GM18499 (cell line): ENCODE results near the gene FIS1.
"Not testable (repeated sequence)": the region's sequence is repeated elsewhere in the genome, so short reads cannot be mapped to it uniquely, and the experiment has no call there.

Experiments
- ATAC-seq: cut with Tn5 transposase; IDR thresholded peaks from one replicate; pipeline ENCODE4 v1.9.1; 2021; ENCODE audit warnings: moderate number of reproducible peaks; ENCODE audit not compliant: insufficient read depth, unreplicated experiment

Gene FIS1

DNA sequence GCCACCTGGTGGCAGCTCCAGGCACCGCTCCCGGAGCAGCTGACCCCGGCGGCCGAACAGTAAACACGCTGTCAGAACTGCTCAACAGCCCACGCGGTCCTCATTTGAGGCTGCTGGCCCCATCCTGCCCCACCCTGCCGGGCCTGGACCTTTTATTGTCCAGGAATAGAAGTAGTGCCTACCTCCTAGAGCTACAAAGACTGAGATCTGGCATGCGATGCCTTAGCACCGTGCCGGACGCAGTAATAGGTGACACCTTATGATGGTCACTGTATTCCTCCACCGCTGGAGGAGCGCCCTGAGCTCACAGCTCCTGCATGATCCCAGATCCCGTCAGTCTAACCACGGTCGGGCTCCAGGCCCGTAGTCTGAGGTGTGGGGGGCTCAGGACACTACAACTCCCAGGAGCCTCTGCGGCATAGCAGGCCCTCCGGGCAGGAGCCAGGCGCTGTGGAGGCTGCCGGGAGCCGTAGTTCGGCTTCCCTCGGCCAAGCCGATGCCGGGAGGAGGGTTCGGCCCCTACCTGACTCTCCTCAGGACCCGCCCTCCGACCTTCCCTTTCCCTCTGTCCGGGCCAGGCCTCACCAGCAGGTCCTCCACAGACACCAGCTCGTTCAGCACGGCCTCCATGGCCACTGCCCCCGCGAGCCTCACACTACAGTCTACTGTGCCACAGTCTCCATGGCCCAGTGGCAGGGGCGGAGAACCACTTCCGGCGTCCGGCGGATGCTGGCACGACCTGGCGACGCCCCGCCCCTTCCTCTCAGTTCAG, at the start of gene FIS1:
Gene FIS1, minus strand, starts transcription at position 707 of the 772 bp plus-strand sequence. Its CDS starts 77 bp downstream, at position 630.
- ATAC-seq: peak; percentile 69

DNA sequence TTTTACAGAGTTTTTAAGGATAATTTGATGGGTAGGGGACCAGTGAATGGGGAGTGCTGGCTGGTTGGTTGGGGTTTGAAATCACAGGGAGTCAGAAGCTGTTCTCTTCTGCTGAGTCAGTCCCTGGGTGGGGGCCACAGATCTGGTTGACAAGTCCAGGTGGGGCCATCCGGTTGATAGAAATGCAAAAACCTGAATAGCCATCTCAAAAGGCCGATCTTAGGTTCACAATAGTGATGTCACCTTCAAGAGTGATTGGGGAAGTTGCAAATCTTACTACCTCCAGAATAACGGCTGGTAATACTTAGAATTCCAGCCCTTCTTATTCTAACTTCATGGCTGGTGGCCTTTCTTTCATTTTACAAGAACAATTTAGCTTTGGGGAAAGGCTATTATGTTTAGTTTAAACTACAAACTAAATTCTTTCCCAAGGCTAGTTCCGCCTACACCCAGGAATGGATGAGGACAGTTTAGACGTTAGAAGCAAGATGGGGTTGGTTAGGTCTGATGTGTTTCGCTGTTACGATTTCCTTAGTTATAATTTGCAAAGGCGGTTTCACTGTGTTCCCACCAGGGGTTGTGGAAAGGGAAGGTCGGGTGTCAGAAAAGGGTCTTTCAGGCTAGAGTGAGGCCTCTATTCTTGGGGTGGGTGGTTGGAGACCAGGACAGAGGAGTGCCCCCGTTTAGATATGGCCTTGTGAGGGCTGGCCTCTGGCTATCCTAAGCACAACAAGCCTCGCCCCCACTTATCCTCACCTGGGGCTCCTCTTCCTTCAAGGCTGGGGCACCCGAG, 49.4 kb upstream of the FIS1 start:
- no peak for ATAC-seq

DNA sequence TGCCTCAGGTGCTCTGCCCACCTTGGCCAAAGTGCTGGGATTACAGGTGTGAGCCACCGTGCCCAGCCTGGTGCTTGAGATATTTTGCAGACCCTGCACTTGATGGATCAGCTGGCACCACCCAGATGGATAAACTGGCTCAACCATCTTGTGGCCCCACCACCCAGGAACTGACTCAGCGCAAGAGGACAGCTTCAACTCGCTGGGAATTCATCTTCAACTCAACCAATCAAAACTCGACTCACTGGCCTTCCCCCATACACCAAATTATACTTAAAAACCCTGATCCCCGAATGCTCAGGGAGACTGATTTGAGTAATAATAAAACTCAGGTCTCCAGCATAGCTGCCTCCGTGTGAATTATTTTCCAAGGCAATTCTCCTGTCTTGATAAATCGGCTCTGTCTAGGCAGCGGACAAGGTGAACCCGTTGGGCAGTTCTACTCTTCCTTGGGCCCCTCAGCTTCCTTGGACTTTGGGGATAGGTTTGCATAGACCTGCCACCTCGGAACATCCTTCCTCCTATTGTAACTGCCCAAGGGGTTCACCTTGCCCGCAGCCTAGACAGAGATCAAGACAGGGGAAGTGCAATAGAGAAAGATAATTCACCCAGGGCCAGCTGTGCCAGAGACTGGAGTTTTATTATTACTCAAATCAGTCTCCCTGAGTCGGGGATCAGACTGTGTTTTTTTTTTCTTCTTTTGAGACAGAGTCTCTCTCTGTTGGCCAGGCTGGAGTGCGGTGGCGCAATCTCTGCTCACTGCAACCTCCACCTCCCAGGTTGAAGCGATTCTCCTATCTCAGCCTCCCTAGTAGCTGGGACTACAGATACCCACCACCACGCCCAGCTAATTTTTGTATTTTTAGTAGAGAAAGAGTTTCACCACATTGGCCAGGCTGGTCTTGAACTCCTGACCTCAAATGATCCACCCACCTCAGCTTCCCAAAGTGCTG, 48.5 kb upstream of the FIS1 start:
- not testable (repeated sequence) for ATAC-seq

DNA sequence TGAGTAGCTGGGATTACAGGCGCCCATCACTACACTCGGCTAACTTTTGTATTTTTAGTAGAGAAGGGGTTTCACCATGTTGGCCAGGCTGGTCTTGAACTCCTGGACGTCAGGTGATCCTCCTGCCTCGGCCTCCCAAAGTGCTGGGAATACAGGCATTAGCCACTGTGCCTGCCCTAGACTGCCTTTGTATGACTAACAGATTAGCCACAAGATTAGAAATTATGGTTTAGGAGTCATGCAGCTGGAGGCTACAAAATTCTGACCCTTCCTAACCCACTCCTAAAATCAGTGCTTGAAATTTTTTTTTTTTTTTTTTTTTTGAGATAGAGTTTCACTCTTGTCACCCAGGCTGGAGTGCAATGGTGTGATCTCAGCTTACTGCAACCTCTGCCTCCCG, 47.7 kb upstream of the FIS1 start:
- not testable (repeated sequence) for ATAC-seq

DNA sequence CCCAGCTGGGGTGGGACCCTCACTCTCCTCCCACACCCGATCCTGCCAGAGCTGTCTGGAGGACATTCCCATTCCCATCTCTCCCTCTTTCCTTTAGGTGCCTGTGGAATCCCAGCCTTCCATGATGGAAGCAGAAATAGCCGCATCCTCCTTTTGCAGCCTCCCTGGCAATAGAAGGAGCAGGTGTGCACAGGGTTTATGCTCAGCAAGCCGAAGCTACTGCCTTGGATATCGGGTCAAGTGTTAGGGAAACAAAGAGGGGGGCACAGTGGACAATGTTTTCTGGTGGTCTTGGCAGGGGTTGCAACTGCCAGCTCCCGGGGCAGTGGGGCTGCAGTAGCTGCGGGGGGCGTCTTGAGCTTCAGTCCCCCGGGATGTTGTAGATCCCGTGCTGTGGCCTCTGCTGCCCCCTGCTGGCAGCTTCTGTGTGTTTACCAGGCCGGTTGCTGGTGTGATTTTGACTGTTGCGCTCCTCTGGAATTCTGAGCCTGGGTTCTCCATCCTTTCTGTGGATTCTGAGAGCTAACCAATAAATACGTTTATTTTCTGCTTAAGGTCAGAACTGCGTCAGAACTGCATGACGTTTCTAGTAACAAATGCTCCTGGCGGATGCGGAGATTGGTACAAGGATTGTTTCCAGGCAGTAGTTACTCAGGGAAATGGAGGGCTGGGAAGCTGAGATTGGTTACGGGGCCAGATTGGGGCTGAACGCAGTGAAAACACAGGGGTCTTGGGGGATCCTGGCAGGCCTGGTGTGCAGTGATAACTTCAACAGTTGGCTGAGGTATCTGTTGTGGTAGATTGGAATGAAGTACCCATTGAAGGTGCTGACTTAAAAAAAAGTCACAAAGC, 45.5 kb upstream of the FIS1 start:
- ATAC-seq: not testable (repeated sequence)

DNA sequence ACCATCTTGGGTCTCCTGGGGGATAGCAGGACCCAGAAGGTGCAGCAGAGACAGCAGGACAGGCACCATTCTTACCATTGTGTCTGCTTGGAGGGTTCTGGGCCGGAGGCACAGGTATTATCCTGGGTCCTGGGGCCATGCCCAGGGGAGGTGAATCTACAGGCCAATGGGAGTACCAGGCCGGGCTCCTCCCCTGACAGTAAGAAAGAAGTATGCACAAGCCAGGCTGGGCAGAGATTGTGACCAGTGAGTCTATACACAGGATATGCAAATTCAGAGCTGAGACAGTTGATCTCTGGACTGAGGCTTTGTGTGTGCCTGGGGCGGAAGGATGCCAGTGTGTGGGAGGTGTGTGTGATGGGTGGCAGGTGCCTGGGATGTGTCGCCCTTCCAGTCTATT, 44.8 kb upstream of the FIS1 start:
- not testable (repeated sequence) for ATAC-seq

DNA sequence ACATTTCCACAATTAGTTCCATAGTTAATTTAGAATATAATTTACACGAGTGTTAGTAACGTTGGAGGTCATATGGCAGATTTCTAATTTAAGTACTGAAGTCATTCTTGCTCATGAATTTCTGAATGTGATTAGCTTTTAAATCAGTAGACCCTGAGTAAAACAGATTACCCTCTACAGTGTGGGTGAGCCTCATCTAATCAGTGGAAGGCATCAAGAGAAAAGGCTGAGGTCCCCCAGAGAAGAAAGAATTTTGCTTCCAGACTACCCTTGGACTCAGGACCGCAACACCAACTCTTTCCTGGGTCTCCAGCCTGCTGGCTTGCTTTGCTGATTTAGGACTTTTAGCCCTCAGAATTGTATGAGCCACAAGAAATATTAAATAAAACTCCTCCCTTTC, 43.6 kb upstream of the FIS1 start:
- no peak for ATAC-seq

DNA sequence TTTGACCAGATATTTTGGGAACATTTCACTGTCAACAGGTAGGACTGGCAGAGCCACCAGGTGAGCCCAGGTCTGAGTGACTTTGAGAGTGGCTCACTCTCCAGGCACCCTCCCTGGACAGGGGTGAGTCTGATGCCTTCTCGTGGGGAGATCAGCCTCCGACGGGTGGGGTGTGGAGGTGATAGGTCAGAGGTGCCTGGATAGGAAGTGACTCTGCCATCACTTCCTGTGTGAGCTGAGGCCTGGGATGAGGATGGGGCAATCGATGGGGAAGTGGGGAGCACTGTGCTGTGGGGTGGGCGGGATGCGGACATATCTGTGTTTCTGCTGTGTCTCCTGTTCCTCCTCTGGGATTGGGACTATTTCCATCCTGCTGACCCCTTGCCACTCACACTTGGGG, 42.2 kb upstream of the FIS1 start:
- no peak for ATAC-seq

DNA sequence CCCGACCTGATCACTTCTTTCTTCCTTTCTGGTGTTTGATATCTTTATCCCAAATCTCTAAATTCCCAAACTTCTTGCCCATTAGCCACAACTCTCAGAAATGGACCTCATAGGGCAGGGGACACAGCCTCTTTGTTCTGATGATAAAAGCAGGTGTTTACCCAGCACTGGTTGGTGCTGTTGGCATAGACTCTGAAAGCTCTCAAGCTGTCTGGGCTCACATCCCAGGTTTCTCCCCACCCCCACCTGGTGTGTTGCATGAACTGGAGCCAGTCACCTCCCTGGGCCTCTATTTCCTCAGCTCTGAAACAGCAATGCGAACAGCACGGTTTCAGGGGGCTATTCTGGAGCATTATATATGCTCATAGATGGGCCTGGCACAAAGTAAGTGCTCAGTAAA, 41.0 kb upstream of the FIS1 start:
- ATAC-seq: not testable (repeated sequence)

DNA sequence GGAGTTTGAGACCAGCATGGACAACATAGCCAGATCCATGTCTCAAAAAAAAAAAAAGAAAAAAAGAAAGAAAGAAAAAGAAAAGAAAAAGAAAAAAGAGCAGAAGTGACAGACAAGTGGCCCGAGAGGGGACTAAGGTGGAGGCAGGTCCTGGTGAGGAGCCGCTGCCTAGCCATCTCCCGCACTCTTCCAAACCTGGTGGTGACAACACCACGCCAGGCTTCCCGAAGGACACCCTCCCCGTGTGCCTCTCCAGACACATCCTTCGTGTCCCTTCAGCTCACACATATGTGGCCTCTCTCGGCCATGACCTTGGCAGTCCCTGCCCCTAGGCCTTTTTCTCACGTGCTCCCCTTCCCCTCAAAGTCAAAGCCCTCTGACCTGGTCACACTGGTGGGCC, 40.3 kb upstream of the FIS1 start:
- no peak for ATAC-seq

DNA sequence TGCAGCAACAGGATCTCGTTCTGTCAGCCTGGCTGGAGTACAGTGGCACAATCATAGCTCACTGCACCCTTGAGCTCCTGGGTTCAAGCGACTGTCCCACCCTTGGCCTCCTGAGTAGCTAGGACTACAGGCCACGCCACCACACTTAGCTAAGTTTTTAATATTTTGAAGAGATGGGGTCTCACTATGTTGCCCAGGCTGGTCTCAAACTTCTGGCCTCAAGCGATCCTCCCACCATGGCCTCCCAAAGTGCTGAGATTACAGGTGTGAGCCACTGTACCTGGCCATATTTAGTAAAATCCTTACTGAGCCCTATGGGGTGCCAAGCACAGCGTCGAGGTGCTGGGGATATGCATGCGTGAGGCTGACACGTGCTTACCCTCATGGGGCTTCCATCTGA, 36.0 kb upstream of the FIS1 start:
- not testable (repeated sequence) for ATAC-seq

DNA sequence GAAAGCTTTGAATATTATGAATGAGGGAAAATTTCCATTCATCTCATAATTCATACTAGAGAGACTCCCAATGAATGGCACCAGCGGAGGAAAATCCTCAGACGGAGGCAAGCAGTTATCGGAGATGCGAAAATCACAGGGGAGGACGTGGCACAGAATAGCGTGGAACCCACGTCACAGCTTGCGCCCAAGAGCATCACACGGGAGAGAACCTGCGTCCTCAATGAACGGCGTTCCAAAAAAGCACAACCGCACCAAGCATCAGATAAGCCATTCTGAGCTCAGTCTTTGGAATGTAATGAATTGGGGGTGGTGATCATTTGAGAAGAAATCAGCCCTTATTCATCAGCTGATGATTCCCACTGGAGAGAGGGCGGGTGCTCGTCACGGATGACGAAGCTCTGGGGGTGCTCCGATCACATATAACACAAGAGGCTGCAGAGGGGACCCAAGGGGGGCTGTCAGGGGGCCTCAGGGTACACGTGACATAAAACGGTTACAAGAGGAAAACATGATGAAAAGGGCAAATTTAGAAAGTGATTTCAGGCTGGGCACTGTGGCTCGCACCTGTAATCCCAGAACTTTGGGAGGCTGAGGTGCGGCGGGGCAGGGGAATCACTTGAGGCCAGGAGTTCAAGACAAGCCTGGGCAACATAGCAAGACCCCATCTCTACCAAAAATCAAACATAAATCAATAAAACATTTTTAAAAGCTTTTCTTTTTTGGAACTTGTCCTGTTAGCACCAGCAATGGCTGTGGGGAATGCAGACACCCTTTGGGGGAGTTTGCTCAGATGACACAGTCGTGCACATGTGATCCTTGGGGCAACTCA, 33.8 kb upstream of the FIS1 start:
- no peak for ATAC-seq

DNA sequence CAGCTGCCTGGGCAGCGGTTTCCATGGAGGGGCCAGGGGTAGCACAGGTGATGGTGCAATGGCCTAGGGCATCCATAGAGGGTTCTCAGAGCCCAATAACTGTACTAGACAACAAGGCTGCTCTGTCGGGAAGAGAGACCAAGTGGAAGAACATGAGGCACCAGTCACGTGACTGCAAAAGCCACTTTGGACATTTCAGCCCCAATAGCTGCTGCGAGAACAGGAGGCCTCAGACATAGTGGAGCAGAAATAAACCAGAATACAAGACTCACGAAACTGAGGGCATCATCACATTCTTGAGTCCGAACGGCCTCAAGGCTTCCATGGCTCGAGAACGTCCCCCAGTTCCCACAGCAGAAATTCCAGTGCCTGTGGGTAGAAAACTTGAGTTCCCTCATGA, 32.3 kb upstream of the FIS1 start:
- no peak for ATAC-seq

DNA sequence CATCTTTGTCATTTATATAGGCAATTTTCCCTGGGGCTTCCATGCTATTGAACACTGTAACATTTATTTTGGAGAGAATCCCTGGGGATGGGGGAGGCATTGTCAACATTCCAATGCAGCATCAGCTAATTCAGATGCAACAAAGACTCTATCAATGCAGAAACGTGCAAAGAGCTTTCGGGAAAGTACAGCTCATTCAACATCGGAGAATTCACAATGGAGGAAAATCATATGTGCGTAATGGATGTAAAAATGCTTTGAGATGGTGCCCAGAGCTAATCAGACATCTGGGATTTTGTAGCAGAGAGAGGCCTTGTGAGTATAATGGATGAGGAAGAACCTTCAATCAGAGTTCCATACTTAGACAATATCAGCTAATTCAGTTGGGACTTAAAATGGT, 28.3 kb upstream of the FIS1 start:
- ATAC-seq: no peak

DNA sequence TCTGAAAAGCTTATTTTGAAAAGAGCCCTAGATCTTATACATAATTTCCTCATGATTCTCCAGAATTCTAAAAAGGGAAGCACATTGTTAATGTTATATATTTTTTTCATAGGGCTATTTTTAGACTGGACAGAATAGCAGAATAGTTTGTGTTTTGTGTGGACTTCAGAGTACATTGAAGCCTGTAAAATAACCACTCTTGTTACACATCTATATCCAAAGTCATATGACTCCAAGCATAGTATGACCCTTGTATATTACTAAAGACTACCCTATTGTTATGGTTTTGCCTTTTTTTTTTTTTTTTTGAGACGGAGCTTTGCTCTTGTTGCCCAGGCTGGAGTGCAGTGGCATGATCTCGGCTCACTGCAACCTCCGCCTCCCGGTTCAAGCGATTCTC, 26.1 kb upstream of the FIS1 start:
- no peak for ATAC-seq

DNA sequence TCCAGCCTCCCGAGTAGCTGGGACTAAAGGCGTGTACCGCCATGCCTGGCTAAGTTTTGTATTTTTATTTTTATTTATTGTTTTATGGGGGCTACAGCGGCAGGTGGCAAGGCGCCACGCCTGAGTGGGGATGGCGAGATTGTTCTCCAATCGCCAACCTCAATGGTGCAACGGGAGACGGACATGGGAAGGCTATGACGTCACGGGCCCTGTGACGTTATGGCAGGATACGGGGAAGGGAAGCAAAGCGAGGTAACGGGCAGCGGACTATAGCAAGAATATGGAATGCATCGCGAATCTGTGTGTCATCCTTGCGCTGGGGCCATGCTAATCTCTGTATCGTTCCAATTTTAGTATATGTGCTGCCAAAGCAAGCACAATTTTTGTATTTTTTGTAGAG, 24.8 kb upstream of the FIS1 start:
- no peak for ATAC-seq

DNA sequence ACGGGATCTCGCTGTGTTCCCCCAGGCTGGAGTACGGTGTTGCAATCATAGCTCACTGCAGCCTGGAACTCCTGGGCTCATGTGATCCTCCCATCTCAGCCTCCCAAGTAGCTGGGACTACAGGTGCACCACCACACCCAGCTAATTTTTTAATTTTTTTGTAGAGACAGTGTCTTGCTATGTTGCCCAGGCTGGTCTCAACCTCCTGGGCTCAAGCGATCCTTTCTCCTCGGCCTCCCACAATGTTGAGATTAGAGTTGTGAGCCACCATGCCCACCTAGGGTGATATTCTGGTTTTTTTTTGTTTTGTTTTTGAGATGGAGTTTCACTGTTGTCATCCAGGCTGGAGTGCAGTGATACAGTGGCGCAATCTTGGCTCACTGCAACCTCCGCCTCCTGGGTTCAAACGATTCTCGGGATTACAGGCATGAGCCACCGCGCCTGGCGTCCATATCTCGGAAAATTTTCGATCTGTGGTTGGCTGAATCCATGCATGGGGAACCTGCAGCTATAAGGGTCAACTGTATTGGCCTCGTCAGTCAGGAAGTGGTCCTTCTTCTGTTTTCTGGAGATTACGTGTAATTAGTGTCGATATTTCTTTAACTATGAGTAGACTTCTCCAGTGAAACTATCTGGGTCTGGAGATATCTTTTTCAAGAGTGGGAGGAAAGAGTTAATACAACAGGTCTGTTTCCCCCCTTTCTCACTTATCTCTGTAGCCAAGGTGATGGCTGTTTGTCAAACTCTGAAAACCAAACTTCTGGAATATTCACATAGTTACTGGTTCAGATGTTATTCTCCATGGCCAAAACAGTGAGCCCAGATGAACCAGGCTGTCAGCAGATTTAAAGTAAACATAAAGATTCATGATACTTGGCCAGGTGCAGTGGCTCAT, 21.0 kb upstream of the FIS1 start:
- ATAC-seq: no peak
